ENCODE data around the gene D2HGDH. TPM values are rescaled to one million over a fixed set of nuclear protein-coding genes. Genes with fewer than 3 reads are reported as not detected.
A peak's percentile ranks its signal among the peaks of the same experiment; 100 is the strongest.

D2HGDH gene
- total RNA-seq, 1 experiment from 2014 or later, result 30.7 TPM

DNA sequence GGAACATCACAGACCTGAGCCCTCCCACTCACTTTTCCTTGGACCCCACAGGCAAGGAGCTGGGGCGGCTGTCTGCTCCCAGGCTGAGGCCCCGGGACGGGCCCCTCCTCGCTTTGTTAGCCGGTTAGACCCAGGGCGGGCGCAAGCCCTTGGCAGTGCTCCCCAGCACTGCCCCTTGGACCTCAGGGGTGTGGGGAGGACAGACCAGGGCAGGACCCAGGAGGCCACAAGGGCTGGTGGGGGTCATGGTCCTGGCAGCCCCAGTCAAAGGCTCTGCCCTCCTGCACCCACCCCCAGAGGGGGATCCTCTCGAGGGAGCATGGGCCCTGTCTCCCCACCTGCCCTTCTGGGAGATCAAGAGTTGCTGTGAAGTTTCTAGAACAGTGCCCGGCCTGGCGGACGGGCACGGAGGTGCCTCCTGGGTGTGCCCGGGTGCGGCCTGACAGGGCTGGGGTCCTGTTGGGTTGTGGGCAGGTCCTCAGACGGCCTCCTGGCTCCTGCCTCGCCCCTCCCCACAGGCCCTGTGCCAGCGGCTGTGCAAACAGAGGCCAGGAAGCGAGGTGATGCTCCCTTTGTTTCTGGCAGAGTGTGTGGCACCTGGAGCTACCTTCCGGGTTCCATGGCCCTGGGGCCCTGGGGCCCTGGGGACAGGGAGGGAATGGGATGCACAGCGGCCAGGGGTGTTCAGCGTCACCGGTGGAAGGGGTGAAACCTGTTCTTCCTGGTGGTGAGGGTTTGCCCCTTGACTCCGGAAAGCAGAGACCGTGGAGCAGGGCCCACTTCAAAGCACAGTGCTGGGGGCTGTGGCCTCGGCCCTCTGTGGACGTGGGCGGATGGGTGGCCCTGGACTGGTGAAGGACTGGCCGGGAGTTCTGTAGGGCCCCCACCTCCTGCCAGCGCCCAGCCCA is 39.3 kb downstream of the D2HGDH start:
- H3K36me3 ChIP-seq (ENCODE audit: insufficient read depth, low read length, poor library complexity, severe bottlenecking), result no peaks in the 10 kb centered on the region
- DNase-seq (ENCODE audit: low spot score), result no peak
- peaks cover 55% of the 10 kb centered on the region for H3K4me1 ChIP-seq (ENCODE audit: insufficient read depth, low read length, poor library complexity, severe bottlenecking)
- ChIA-PET POLR2A (ENCODE audit: low non-redundant PET) (no interaction called here), CTCF (no interaction called here)
- no peak for TF ChIP-seq EZH2 (IDR thresholded peaks at IDR 0.05; ENCODE audit: borderline replicate concordance, low read depth, low read length, poor library complexity, severe bottlenecking)
- TF ChIP-seq CTCF (conservative IDR thresholded peaks at IDR 0.05; ENCODE audit: low read depth, low read length), result no peak
- peak overlapping the region; percentile 28 for H3K4me3 ChIP-seq (ENCODE audit: low read depth, low read length, poor library complexity, severe bottlenecking)
- intact Hi-C loops (cut with micrococcal nuclease; ENCODE audit: unreplicated experiment), result no loop called here
- H3K27ac ChIP-seq (ENCODE audit: low read depth, low read length, poor library complexity, severe bottlenecking), result peak overlapping the region; percentile 90
- no TSS peak for BruUV-seq (replicated peaks)
- no peaks in the 10 kb centered on the region for H3K27me3 ChIP-seq (replicated peaks; ENCODE audit: insufficient read depth, low read depth, low read length, poor library complexity)
- no peaks in the 10 kb centered on the region for H3K9me3 ChIP-seq (ENCODE audit: low read depth, low read length, poor library complexity, severe bottlenecking)

DNA sequence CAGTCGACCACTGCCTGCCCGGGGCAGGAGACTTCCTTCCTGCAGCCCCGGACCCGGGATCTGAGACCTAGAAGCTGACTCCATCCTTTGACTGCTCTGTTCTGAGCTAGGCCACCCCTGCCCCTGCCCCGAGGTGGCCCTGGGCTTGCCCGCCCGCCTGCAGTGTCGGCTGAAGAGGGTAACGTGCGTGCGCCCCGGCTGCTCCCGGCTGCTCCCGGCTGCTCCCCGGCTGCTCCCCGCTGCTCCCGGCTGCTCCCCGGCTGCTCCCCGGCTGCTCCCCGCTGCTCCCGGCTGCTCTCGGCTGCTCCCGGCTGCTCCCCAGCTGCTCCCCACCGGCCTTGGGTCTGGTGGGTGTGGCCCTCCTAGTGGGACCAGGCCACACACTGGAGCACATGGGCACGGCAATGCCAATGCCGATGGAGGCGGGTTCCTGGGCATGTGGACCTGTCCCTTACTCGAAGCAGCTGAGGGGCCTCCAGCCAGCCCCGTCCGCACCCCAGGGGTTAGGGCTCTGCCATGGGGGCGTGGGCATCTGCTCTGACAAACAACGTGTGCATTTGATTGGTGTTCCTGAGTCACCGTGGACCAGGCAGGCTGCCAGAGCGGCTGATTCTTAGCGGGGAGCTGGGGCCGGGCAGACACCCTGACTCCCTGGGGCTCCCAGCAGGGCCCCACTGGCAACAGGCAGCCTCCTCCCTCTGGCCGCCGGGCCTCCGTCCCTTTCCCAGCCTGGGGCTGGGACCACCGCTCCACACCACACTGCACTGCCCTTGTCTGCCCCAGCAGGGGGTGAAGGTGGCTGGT is 40.2 kb downstream of the D2HGDH start:
- H3K4me3 ChIP-seq (ENCODE audit: low read depth, low read length, poor library complexity, severe bottlenecking), result peak overlapping the region; percentile 28
- H3K27ac ChIP-seq (ENCODE audit: low read depth, low read length, poor library complexity, severe bottlenecking), result peak overlapping the region; percentile 90
- H3K9me3 ChIP-seq (ENCODE audit: low read depth, low read length, poor library complexity, severe bottlenecking), result no peaks in the 10 kb centered on the region
- ChIA-PET POLR2A (ENCODE audit: low non-redundant PET) (no interaction called here), CTCF (no interaction called here)
- intact Hi-C loops (cut with micrococcal nuclease; ENCODE audit: unreplicated experiment), result no loop called here
- no peaks in the 10 kb centered on the region for H3K27me3 ChIP-seq (replicated peaks; ENCODE audit: insufficient read depth, low read depth, low read length, poor library complexity)
- H3K4me1 ChIP-seq (ENCODE audit: insufficient read depth, low read length, poor library complexity, severe bottlenecking), result peaks cover 55% of the 10 kb centered on the region
- BruUV-seq (replicated peaks), result no TSS peak
- peak; percentile 94 for DNase-seq (ENCODE audit: low spot score)
- no peaks in the 10 kb centered on the region for H3K36me3 ChIP-seq (ENCODE audit: insufficient read depth, low read length, poor library complexity, severe bottlenecking)
- no peak for TF ChIP-seq EZH2 (IDR thresholded peaks at IDR 0.05; ENCODE audit: borderline replicate concordance, low read depth, low read length, poor library complexity, severe bottlenecking)
- TF ChIP-seq CTCF (conservative IDR thresholded peaks at IDR 0.05; ENCODE audit: low read depth, low read length), result no peak

DNA sequence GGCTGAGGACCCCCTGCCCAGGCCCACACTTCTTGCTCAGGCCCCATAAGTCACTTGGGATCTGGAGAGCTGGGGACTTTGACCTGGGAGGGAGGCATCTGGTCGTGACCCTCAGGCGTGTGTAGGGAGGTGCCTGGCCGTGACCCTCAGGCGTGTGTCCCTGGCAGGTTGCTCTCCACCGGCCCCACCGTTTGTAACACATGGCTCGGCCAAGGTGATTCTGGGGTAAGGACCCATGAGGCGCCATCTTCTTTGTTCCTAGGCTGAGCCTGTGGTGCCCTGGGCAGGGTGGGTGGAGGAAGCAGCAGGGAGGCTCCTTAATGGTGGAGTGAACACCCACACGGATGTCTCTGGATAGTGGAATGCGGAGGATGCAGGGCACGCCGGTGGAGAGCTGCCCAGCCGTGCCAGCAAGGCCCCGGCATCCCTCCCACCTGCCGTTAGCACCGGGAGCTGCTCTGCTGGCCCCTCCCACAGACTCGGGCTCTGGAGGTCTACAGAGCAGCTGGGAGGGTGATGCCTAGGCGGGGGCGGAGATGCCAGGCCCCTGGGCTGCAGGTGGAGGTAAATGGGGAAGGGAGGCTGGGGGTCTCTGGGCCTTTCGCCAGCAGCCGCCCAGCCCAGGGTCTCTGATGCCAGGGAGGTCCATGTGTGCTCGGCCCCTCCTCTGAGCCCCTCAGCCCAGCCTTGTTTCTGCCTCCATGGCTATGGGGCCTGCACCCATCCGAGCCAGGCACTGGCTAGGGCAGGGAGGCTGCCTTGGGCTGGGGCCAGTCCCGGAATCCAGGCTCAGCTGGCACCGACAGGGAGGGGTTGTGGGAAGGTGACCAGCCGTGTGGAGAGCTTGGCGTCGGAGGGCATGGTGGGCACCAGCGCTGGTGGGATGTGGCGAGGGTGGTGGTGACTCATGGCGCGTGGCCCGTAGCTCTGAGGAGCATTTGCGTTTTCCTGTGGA is 41.1 kb downstream of the D2HGDH start:
- H3K4me3 ChIP-seq (ENCODE audit: low read depth, low read length, poor library complexity, severe bottlenecking), result no peak overlapping the region
- BruUV-seq (replicated peaks), result no TSS peak
- H3K36me3 ChIP-seq (ENCODE audit: insufficient read depth, low read length, poor library complexity, severe bottlenecking), result no peaks in the 10 kb centered on the region
- no peak for TF ChIP-seq EZH2 (IDR thresholded peaks at IDR 0.05; ENCODE audit: borderline replicate concordance, low read depth, low read length, poor library complexity, severe bottlenecking)
- no peak for TF ChIP-seq CTCF (conservative IDR thresholded peaks at IDR 0.05; ENCODE audit: low read depth, low read length)
- intact Hi-C loops (cut with micrococcal nuclease; ENCODE audit: unreplicated experiment), result no loop called here
- CTCF ChIA-PET, result no interaction called here
- POLR2A ChIA-PET (ENCODE audit: low non-redundant PET), result no interaction called here
- peak overlapping the region; percentile 90 for H3K27ac ChIP-seq (ENCODE audit: low read depth, low read length, poor library complexity, severe bottlenecking)
- peak; percentile 48 for DNase-seq (ENCODE audit: low spot score)
- H3K4me1 ChIP-seq (ENCODE audit: insufficient read depth, low read length, poor library complexity, severe bottlenecking), result peaks cover 55% of the 10 kb centered on the region
- H3K27me3 ChIP-seq (replicated peaks; ENCODE audit: insufficient read depth, low read depth, low read length, poor library complexity), result no peaks in the 10 kb centered on the region
- H3K9me3 ChIP-seq (ENCODE audit: low read depth, low read length, poor library complexity, severe bottlenecking), result no peaks in the 10 kb centered on the region
